HG03196 (cell line): Measurements from ENCODE around the gene CCNE1.
"Not testable (repeated sequence)": the region's sequence is repeated elsewhere in the genome, so short reads cannot be mapped to it uniquely, and the experiment has no call there.

Source experiments
- ATAC-seq: cut with Tn5 transposase; IDR thresholded peaks from one replicate; pipeline ENCODE4 v1.9.1; 2021; ENCODE audit not compliant: unreplicated experiment

The CCNE1 gene

GRCh38 chr19:29785955-29786589, 25.7 kb upstream of the CCNE1 start:
- no peak for ATAC-seq

GRCh38 chr19:29787281-29787680, 24.5 kb upstream of the CCNE1 start:
- no peak for ATAC-seq

GRCh38 chr19:29789007-29789406, 22.8 kb upstream of the CCNE1 start:
- ATAC-seq, result no peak

GRCh38 chr19:29793116-29793727, 18.6 kb upstream of the CCNE1 start:
- ATAC-seq, result no peak

GRCh38 chr19:29794490-29794889, 17.3 kb upstream of the CCNE1 start:
- not testable (repeated sequence) for ATAC-seq

GRCh38 chr19:29795461-29796172, 16.2 kb upstream of the CCNE1 start:
- no peak for ATAC-seq

GRCh38 chr19:29796173-29796573, 15.6 kb upstream of the CCNE1 start:
- ATAC-seq, result no peak

- no peak for ATAC-seq
Measured at GRCh38 chr19:29798774-29799497, 12.9 kb upstream of the CCNE1 start.

- no peak for ATAC-seq
Measured at GRCh38 chr19:29800100-29800825, 11.5 kb upstream of the CCNE1 start.

- not testable (repeated sequence) for ATAC-seq
Measured at GRCh38 chr19:29803951-29804350, 7.8 kb upstream of the CCNE1 start.

- no peak for ATAC-seq
Measured at GRCh38 chr19:29804493-29804892, 7.3 kb upstream of the CCNE1 start.

GRCh38 chr19:29805031-29805965, 6.5 kb upstream of the CCNE1 start:
- ATAC-seq, result no peak

GRCh38 chr19:29806098-29806866, 5.5 kb upstream of the CCNE1 start:
- ATAC-seq, result no peak

- no peak for ATAC-seq
Measured at GRCh38 chr19:29807178-29807577, 4.6 kb upstream of the CCNE1 start.

- no peak for ATAC-seq
Measured at GRCh38 chr19:29807870-29808405, 3.9 kb upstream of the CCNE1 start.

- no peak for ATAC-seq
Measured at GRCh38 chr19:29809795-29810503, 1.8 kb upstream of the CCNE1 start.

GRCh38 chr19:29810504-29810871, 1.3 kb upstream of the CCNE1 start:
- ATAC-seq, result no peak
